ENCODE data around the gene TCF7L1. TPM values are rescaled to one million over a fixed set of nuclear protein-coding genes. Genes with fewer than 3 reads are reported as not detected.

The TCF7L1 gene
- total and polyA plus RNA-seq, 9 donors = 5.1 to 53.1 (median 41.3) TPM

- Histone ChIP-seq H3K9me3 (replicated peaks; ENCODE audit: control insufficient read depth, low read depth, low read length) (no peaks in the 10 kb centered on the region), H3K27ac (ENCODE audit: low read length) (peak overlapping the region; percentile 92), H3K4me3 (ENCODE audit: low read length) (peak overlapping the region; percentile 11), H3K36me3 (ENCODE audit: control insufficient read depth, insufficient read depth, low read length) (peaks cover 2% of the 10 kb centered on the region), H3K4me1 (ENCODE audit: control insufficient read depth, insufficient read depth, low read length) (peaks cover 78% of the 10 kb centered on the region), H3K27me3 (ENCODE audit: control insufficient read depth, insufficient read depth, low read length) (no peaks in the 10 kb centered on the region)
- peak; percentile 89 for DNase-seq
- WGBS (ENCODE audit: insufficient coverage) = 13% methylated on average over 6 of the region's 23 CpGs
Observed at GRCh38 chr2:85255813-85256594, 122.8 kb downstream of the TCF7L1 start.

GRCh38 chr2:85257359-85257969 lies 124.3 kb downstream of the TCF7L1 start:
- no peak overlapping the region for H3K4me3 ChIP-seq (ENCODE audit: low read length)
- H3K9me3 ChIP-seq (replicated peaks; ENCODE audit: control insufficient read depth, low read depth, low read length) = no peaks in the 10 kb centered on the region
- no peaks in the 10 kb centered on the region for H3K27me3 ChIP-seq (ENCODE audit: control insufficient read depth, insufficient read depth, low read length)
- 44% methylated on average over 5 of the region's 12 CpGs for WGBS (ENCODE audit: insufficient coverage)
- peaks cover 2% of the 10 kb centered on the region for H3K36me3 ChIP-seq (ENCODE audit: control insufficient read depth, insufficient read depth, low read length)
- DNase-seq = peak; percentile 88
- peaks cover 72% of the 10 kb centered on the region for H3K4me1 ChIP-seq (ENCODE audit: control insufficient read depth, insufficient read depth, low read length)
- H3K27ac ChIP-seq (ENCODE audit: low read length) = peak overlapping the region; percentile 92

- WGBS (ENCODE audit: insufficient coverage) = 30% methylated on average over 4 of the region's 7 CpGs
- peak overlapping the region; percentile 92 for H3K27ac ChIP-seq (ENCODE audit: low read length)
- no peaks in the 10 kb centered on the region for H3K9me3 ChIP-seq (replicated peaks; ENCODE audit: control insufficient read depth, low read depth, low read length)
- H3K4me3 ChIP-seq (ENCODE audit: low read length) = no peak overlapping the region
- peaks cover 73% of the 10 kb centered on the region for H3K4me1 ChIP-seq (ENCODE audit: control insufficient read depth, insufficient read depth, low read length)
- H3K36me3 ChIP-seq (ENCODE audit: control insufficient read depth, insufficient read depth, low read length) = no peaks in the 10 kb centered on the region
- H3K27me3 ChIP-seq (ENCODE audit: control insufficient read depth, insufficient read depth, low read length) = no peaks in the 10 kb centered on the region
- no peak for DNase-seq
Observed at GRCh38 chr2:85257970-85258605, 124.9 kb downstream of the TCF7L1 start.

GRCh38 chr2:85259101-85259590 lies 126.0 kb downstream of the TCF7L1 start:
- Histone ChIP-seq H3K9me3 (replicated peaks; ENCODE audit: control insufficient read depth, low read depth, low read length) (no peaks in the 10 kb centered on the region), H3K4me1 (ENCODE audit: control insufficient read depth, insufficient read depth, low read length) (peaks cover 74% of the 10 kb centered on the region), H3K36me3 (ENCODE audit: control insufficient read depth, insufficient read depth, low read length) (no peaks in the 10 kb centered on the region), H3K4me3 (ENCODE audit: low read length) (no peak overlapping the region), H3K27ac (ENCODE audit: low read length) (peak overlapping the region; percentile 92), H3K27me3 (ENCODE audit: control insufficient read depth, insufficient read depth, low read length) (no peaks in the 10 kb centered on the region)
- WGBS (ENCODE audit: insufficient coverage) = 20% methylated on average over 3 of the region's 11 CpGs
- DNase-seq = peak; percentile 57

- no peaks in the 10 kb centered on the region for H3K36me3 ChIP-seq (ENCODE audit: control insufficient read depth, insufficient read depth, low read length)
- H3K4me1 ChIP-seq (ENCODE audit: control insufficient read depth, insufficient read depth, low read length) = peaks cover 74% of the 10 kb centered on the region
- 43% methylated on average over 1 of the region's 4 CpGs for WGBS (ENCODE audit: insufficient coverage)
- no peaks in the 10 kb centered on the region for H3K27me3 ChIP-seq (ENCODE audit: control insufficient read depth, insufficient read depth, low read length)
- H3K27ac ChIP-seq (ENCODE audit: low read length) = peak overlapping the region; percentile 92
- DNase-seq = no peak
- no peaks in the 10 kb centered on the region for H3K9me3 ChIP-seq (replicated peaks; ENCODE audit: control insufficient read depth, low read depth, low read length)
- H3K4me3 ChIP-seq (ENCODE audit: low read length) = no peak overlapping the region
Observed at GRCh38 chr2:85259879-85260278, 126.7 kb downstream of the TCF7L1 start.

- Histone ChIP-seq H3K9me3 (replicated peaks; ENCODE audit: control insufficient read depth, low read depth, low read length) (no peaks in the 10 kb centered on the region), H3K27me3 (ENCODE audit: control insufficient read depth, insufficient read depth, low read length) (no peaks in the 10 kb centered on the region), H3K4me3 (ENCODE audit: low read length) (no peak overlapping the region), H3K27ac (ENCODE audit: low read length) (no peak overlapping the region), H3K4me1 (ENCODE audit: control insufficient read depth, insufficient read depth, low read length) (peaks cover 49% of the 10 kb centered on the region), H3K36me3 (ENCODE audit: control insufficient read depth, insufficient read depth, low read length) (no peaks in the 10 kb centered on the region)
- WGBS (ENCODE audit: insufficient coverage) = 74% methylated on average over 8 of the region's 8 CpGs
- no peak for DNase-seq
Observed at GRCh38 chr2:85263591-85263990, 130.4 kb downstream of the TCF7L1 start.

- Histone ChIP-seq H3K27ac (ENCODE audit: low read length) (peak overlapping the region; percentile 71), H3K4me1 (ENCODE audit: control insufficient read depth, insufficient read depth, low read length) (peaks cover 41% of the 10 kb centered on the region)
- no CpG with 5 or more reads among the region's 3 CpGs for WGBS (ENCODE audit: insufficient coverage)
Observed at GRCh38 chr2:85264471-85264870, 131.3 kb downstream of the TCF7L1 start.

GRCh38 chr2:85265304-85265703 lies 132.1 kb downstream of the TCF7L1 start:
- H3K27me3 ChIP-seq (ENCODE audit: control insufficient read depth, insufficient read depth, low read length) = no peaks in the 10 kb centered on the region
- no peak overlapping the region for H3K4me3 ChIP-seq (ENCODE audit: low read length)
- peaks cover 41% of the 10 kb centered on the region for H3K4me1 ChIP-seq (ENCODE audit: control insufficient read depth, insufficient read depth, low read length)
- WGBS (ENCODE audit: insufficient coverage) = 0% methylated on average over 1 of the region's 7 CpGs
- no peaks in the 10 kb centered on the region for H3K36me3 ChIP-seq (ENCODE audit: control insufficient read depth, insufficient read depth, low read length)
- H3K9me3 ChIP-seq (replicated peaks; ENCODE audit: control insufficient read depth, low read depth, low read length) = no peaks in the 10 kb centered on the region
- DNase-seq = peak; percentile 95
- H3K27ac ChIP-seq (ENCODE audit: low read length) = peak overlapping the region; percentile 71

More at GRCh38 chr2:85264471-85264870, 131.3 kb downstream of the TCF7L1 start:
- no peak overlapping the region for H3K4me3 ChIP-seq (ENCODE audit: low read length)
- no peak for DNase-seq
- no peaks in the 10 kb centered on the region for H3K36me3 ChIP-seq (ENCODE audit: control insufficient read depth, insufficient read depth, low read length)
- no peaks in the 10 kb centered on the region for H3K27me3 ChIP-seq (ENCODE audit: control insufficient read depth, insufficient read depth, low read length)
- H3K9me3 ChIP-seq (replicated peaks; ENCODE audit: control insufficient read depth, low read depth, low read length) = no peaks in the 10 kb centered on the region

- DNase-seq = peak; percentile 73
- WGBS (ENCODE audit: insufficient coverage) = 63% methylated on average over 3 of the region's 7 CpGs
- no peak overlapping the region for H3K4me3 ChIP-seq (ENCODE audit: low read length)
Observed at GRCh38 chr2:85266146-85267041, 133.2 kb downstream of the TCF7L1 start.

More at GRCh38 chr2:85266146-85267041, 133.2 kb downstream of the TCF7L1 start:
- Histone ChIP-seq H3K27ac (ENCODE audit: low read length) (peak overlapping the region; percentile 71), H3K9me3 (replicated peaks; ENCODE audit: control insufficient read depth, low read depth, low read length) (no peaks in the 10 kb centered on the region), H3K36me3 (ENCODE audit: control insufficient read depth, insufficient read depth, low read length) (no peaks in the 10 kb centered on the region), H3K27me3 (ENCODE audit: control insufficient read depth, insufficient read depth, low read length) (no peaks in the 10 kb centered on the region), H3K4me1 (ENCODE audit: control insufficient read depth, insufficient read depth, low read length) (peaks cover 42% of the 10 kb centered on the region)

Data from muscle of leg (tissue), 11 donors.